Measurements from ENCODE around the gene NR4A1. TPM values are rescaled to one million over a fixed set of nuclear protein-coding genes. Genes with fewer than 3 reads are reported as not detected.

Gene NR4A1
- total and polyA plus RNA-seq, 4 experiments from 2014 or later: 1.1 to 1.3 (median 1.3) TPM

GRCh38 chr12:52066346-52067080 is 15.3 kb downstream of the NR4A1 start:
- Mint-ChIP-seq H3K9me3 (peaks cover 0 to 2% (median 0%) of the 10 kb centered on the region in 8 donors), H3K4me1 (peaks cover 18 to 25% (median 21%) of the 10 kb centered on the region in 4 donors), H3K27me3 (peaks cover 0 to 3% of the 10 kb centered on the region in 2 donors), H3K27ac (peak overlapping the region in 4 of 7 donors; percentile 11 to 72 (median 62)), H3K4me3 (peak overlapping the region in 1 of 8 donors; percentile 7), H3K36me3 (peaks cover 3 to 8% of the 10 kb centered on the region in 2 donors)
- ChIA-PET POLR2A (ENCODE audit: partially characterized antibody) (no interaction called here), CTCF (ENCODE audit: partially characterized antibody) (interaction anchor here (1.5 to 17.7 kb wide), 5 partner anchors 15 to 43 kb away, joined by 4 to 289 read pairs (median 12); partner anchors contain the start of gene NR4A1)
- intact Hi-C loops (cut with micrococcal nuclease): no loop called here
- Histone ChIP-seq H3K4me3 (ENCODE audit: low read length in 2 of 2) (no peak overlapping the region), H3K4me1 (ENCODE audit: insufficient read depth, low read length) (peaks cover 18% of the 10 kb centered on the region), H3K27me3 (ENCODE audit: insufficient read depth, low read length) (no peaks in the 10 kb centered on the region), H3K9me3 (ENCODE audit: control insufficient read depth in 1 of 2, low read length in 2 of 2) (no peaks in the 10 kb centered on the region), H3K27ac (ENCODE audit: low read depth, low read length) (no peak overlapping the region), H3K36me3 (ENCODE audit: insufficient read depth, low read length) (no peaks in the 10 kb centered on the region)
- no peak for DNase-seq

GRCh38 chr12:52067081-52067374 is 15.8 kb downstream of the NR4A1 start:
- H3K27ac Mint-ChIP-seq: peak overlapping the region in 3 of 7 donors; percentile 11 to 69 (median 22)
- H3K4me3 Mint-ChIP-seq: peak overlapping the region in 2 of 8 donors; percentile 30 to 47

GRCh38 chr12:52069327-52070184 is 18.3 kb downstream of the NR4A1 start, which contains the start of gene ATG101:
Gene ATG101, plus strand, starts transcription at chr12:52069978. Its CDS starts 3,673 bp downstream, at chr12:52073651.
- Histone ChIP-seq H3K4me3 (ENCODE audit: low read length in 2 of 2) (peak within 1 kb of the TSS; percentile 92 to 96), H3K36me3 (ENCODE audit: insufficient read depth, low read length) (peaks cover 17% of the 10 kb centered on the region), H3K27ac (ENCODE audit: low read depth, low read length) (peak within 1 kb of the TSS; percentile 87), H3K4me1 (ENCODE audit: insufficient read depth, low read length) (peaks cover 42% of the 10 kb centered on the region), H3K27me3 (ENCODE audit: insufficient read depth, low read length) (no peaks in the 10 kb centered on the region), H3K9me3 (ENCODE audit: control insufficient read depth in 1 of 2, low read length in 2 of 2) (no peaks in the 10 kb centered on the region)
- ChIA-PET POLR2A (ENCODE audit: partially characterized antibody) (interaction anchor here (0.8 to 4.1 kb wide), 16 partner anchors 9 to 751 kb away, joined by 3 to 68 read pairs (median 4); partner anchors contain the start of genes NR4A1 and TAMALIN), CTCF (ENCODE audit: partially characterized antibody) (interaction anchor here (0.6 to 17.7 kb wide), 14 partner anchors 8 to 76 kb away, joined by 3 to 289 read pairs (median 6); partner anchors contain the start of gene NR4A1)
- DNase-seq: peak; percentile 90 to 92 (median 91)
- Mint-ChIP-seq H3K4me3 (peak within 1 kb of the TSS; percentile 94 to 100 (median 98)), H3K4me1 (peaks cover 36 to 48% (median 41%) of the 10 kb centered on the region in 4 donors), H3K27ac (peak within 1 kb of the TSS; percentile 94 to 100 (median 100)), H3K36me3 (peaks cover 16 to 30% of the 10 kb centered on the region in 2 donors), H3K9me3 (peaks cover 0 to 2% (median 0%) of the 10 kb centered on the region in 8 donors), H3K27me3 (peaks cover 0 to 2% of the 10 kb centered on the region in 2 donors)
- intact Hi-C loops (cut with micrococcal nuclease): loop anchor here (1.0 kb wide), 4 partner anchors 14 to 44 kb away; partner anchors contain the start of gene NR4A1

More at GRCh38 chr12:52067081-52067374, 15.8 kb downstream of the NR4A1 start:
- ChIA-PET POLR2A (ENCODE audit: partially characterized antibody) (interaction anchor here (0.6 kb wide), 1 partner anchor 28 kb away, joined by 3 read pairs; no protein-coding TSS in a partner anchor), CTCF (ENCODE audit: partially characterized antibody) (interaction anchor here (0.9 to 17.7 kb wide), 6 partner anchors 15 to 44 kb away, joined by 3 to 289 read pairs (median 8); partner anchors contain the start of gene NR4A1)
- intact Hi-C loops (cut with micrococcal nuclease): no loop called here
- Mint-ChIP-seq H3K36me3 (peaks cover 3 to 10% of the 10 kb centered on the region in 2 donors), H3K9me3 (peaks cover 0 to 2% (median 0%) of the 10 kb centered on the region in 8 donors), H3K27me3 (peaks cover 0 to 3% of the 10 kb centered on the region in 2 donors), H3K4me1 (peaks cover 21 to 30% (median 25%) of the 10 kb centered on the region in 4 donors)
- Histone ChIP-seq H3K36me3 (ENCODE audit: insufficient read depth, low read length) (no peaks in the 10 kb centered on the region), H3K27me3 (ENCODE audit: insufficient read depth, low read length) (no peaks in the 10 kb centered on the region), H3K4me1 (ENCODE audit: insufficient read depth, low read length) (peaks cover 23% of the 10 kb centered on the region), H3K4me3 (ENCODE audit: low read length in 2 of 2) (no peak overlapping the region), H3K9me3 (ENCODE audit: control insufficient read depth in 1 of 2, low read length in 2 of 2) (no peaks in the 10 kb centered on the region), H3K27ac (ENCODE audit: low read depth, low read length) (no peak overlapping the region)
- DNase-seq: no peak

GRCh38 chr12:52070185-52070925 is 19.1 kb downstream of the NR4A1 start:
- Mint-ChIP-seq H3K27me3 (no peaks in the 10 kb centered on the region), H3K27ac (peak overlapping the region; percentile 94 to 100 (median 100)), H3K36me3 (peaks cover 16 to 36% of the 10 kb centered on the region in 2 donors), H3K4me1 (peaks cover 36 to 48% (median 41%) of the 10 kb centered on the region in 4 donors), H3K9me3 (peaks cover 0 to 2% (median 0%) of the 10 kb centered on the region in 8 donors), H3K4me3 (peak overlapping the region; percentile 94 to 100 (median 98))
- H3K4me1 ChIP-seq (ENCODE audit: insufficient read depth, low read length): peaks cover 42% of the 10 kb centered on the region
- H3K9me3 ChIP-seq (ENCODE audit: control insufficient read depth in 1 of 2, low read length in 2 of 2): no peaks in the 10 kb centered on the region
- peak overlapping the region; percentile 87 for H3K27ac ChIP-seq (ENCODE audit: low read depth, low read length)
- intact Hi-C loops (cut with micrococcal nuclease): no loop called here
- no peaks in the 10 kb centered on the region for H3K27me3 ChIP-seq (ENCODE audit: insufficient read depth, low read length)
- ChIA-PET CTCF (ENCODE audit: partially characterized antibody) (interaction anchor here (0.6 to 17.7 kb wide), 13 partner anchors 8 to 77 kb away, joined by 3 to 289 read pairs (median 5); partner anchors contain the start of gene NR4A1), POLR2A (ENCODE audit: partially characterized antibody) (interaction anchor here (0.8 to 4.1 kb wide), 15 partner anchors 9 to 752 kb away, joined by 3 to 68 read pairs (median 4); partner anchors contain the start of genes NR4A1 and TAMALIN)
- DNase-seq: no peak
- H3K36me3 ChIP-seq (ENCODE audit: insufficient read depth, low read length): peaks cover 23% of the 10 kb centered on the region
- H3K4me3 ChIP-seq (ENCODE audit: low read length in 2 of 2): peak overlapping the region; percentile 92 to 96

DNA sequence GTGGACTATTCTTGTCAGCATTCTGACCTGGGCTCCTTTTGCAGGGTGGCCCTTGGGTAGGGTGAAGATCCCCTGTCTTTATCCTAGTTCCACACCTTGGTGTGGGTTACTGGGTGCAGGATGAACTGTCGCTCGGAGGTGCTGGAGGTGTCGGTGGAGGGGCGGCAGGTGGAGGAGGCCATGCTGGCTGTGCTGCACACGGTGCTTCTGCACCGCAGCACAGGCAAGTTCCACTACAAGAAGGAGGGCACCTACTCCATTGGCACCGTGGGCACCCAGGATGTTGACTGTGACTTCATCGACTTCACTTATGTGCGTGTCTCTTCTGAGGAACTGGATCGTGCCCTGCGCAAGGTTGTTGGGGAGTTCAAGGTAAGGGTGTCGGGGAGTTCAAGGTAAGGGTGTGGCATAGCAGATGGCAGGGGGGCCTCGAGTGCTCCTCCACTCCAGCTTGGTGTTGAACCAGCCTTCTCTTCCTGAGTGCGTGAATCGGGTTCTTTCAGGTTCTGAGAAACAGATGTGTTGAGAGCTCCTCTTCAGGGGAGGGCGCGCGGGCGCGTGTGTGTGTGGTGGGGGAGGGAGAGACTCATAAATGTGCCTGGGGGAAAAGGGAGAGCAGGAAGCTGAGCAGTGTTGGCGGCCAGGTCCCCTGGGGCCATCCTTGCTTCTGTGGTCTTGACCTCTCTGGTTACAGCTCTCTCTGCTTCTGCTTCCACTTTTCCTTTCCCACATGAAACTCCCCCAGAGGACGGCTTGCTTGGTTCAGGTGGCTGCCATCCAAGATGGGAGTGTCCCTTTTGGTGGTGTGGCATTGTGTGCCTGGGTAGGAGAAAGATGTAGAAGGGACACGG is 22.5 kb downstream of the NR4A1 start:
- Histone ChIP-seq H3K36me3 (ENCODE audit: insufficient read depth, low read length) (peaks cover 50% of the 10 kb centered on the region), H3K4me1 (ENCODE audit: insufficient read depth, low read length) (peaks cover 42% of the 10 kb centered on the region), H3K27ac (ENCODE audit: low read depth, low read length) (no peak overlapping the region), H3K4me3 (ENCODE audit: low read length in 2 of 2) (no peak overlapping the region), H3K9me3 (ENCODE audit: control insufficient read depth in 1 of 2, low read length in 2 of 2) (no peaks in the 10 kb centered on the region), H3K27me3 (ENCODE audit: insufficient read depth, low read length) (no peaks in the 10 kb centered on the region)
- Mint-ChIP-seq H3K27ac (peak overlapping the region in 4 of 7 donors; percentile 36 to 84 (median 75)), H3K36me3 (peaks cover 34 to 63% of the 10 kb centered on the region in 2 donors), H3K9me3 (peaks cover 0 to 2% (median 0%) of the 10 kb centered on the region in 8 donors), H3K4me3 (peak overlapping the region in 2 of 8 donors; percentile 12 to 31), H3K27me3 (no peaks in the 10 kb centered on the region), H3K4me1 (peaks cover 37 to 48% (median 42%) of the 10 kb centered on the region in 4 donors)
- ChIA-PET POLR2A (ENCODE audit: partially characterized antibody) (interaction anchor here (0.7 kb wide), 1 partner anchor 41 kb away, joined by 3 read pairs; no protein-coding TSS in a partner anchor), CTCF (ENCODE audit: partially characterized antibody) (interaction anchor here (0.8 to 17.7 kb wide), 3 partner anchors 9 to 51 kb away, joined by 3 to 289 read pairs (median 3); no protein-coding TSS in a partner anchor)
- intact Hi-C loops (cut with micrococcal nuclease): no loop called here
- DNase-seq: no peak

Measured in CD4-positive, alpha-beta memory T cell (primary cell).